Suprapubic skin (tissue), 4 donors: ENCODE results near the gene SNN. TPM values are rescaled to one million over a fixed set of nuclear protein-coding genes. Genes with fewer than 3 reads are reported as not detected.

ENCODE experiments used
- DNase-seq, 2 donors: peaks; one replicate each; pipeline ENCODE4 v3.0.0-alpha.2; 2019; ENCODE audit warnings: low spot score in 2 of 2
- H3K27ac ChIP-seq: fragments of 200-600 bp; sonication (generic); one replicate; pipeline ENCODE4 v1.5.1; 2019
- H3K27me3 ChIP-seq: fragments of 200-600 bp; sonication (generic); one replicate; pipeline ENCODE4 v1.5.1; 2019
- H3K36me3 ChIP-seq: fragments of 200-600 bp; sonication (generic); one replicate; pipeline ENCODE4 v1.5.1; 2019
- H3K4me1 ChIP-seq: fragments of 200-600 bp; sonication (generic); one replicate; pipeline ENCODE4 v1.5.1; 2019
- H3K4me3 ChIP-seq: fragments of 200-600 bp; sonication (generic); one replicate; pipeline ENCODE4 v1.5.1; 2019; ENCODE audit warnings: mild to moderate bottlenecking
- H3K9me3 ChIP-seq: fragments of 200-600 bp; sonication (generic); one replicate; pipeline ENCODE4 v1.5.1; 2019
- EP300 ChIP-seq: sonication (generic); formaldehyde crosslinking; IDR thresholded peaks from one replicate; pipeline ENCODE4 v1.6.1; 2017; ENCODE audit warnings: antibody characterized with exemption
- POLR2A ChIP-seq, 2 donors: fragments of 450-650 bp; IDR thresholded peaks; one replicate each; pipeline ENCODE4 v1.6.1; 2017; ENCODE audit warnings: antibody characterized with exemption in 2 of 2, mild to moderate bottlenecking in 2 of 2, moderate library complexity in 2 of 2
- POLR2AphosphoS5 ChIP-seq, 3 donors: sonication (generic); formaldehyde crosslinking; IDR thresholded peaks; one replicate each; pipeline ENCODE4 v1.6.1; 2017; ENCODE audit warnings: antibody characterized with exemption in 3 of 3
- WGBS: methylation state at CpG from one replicate; pipeline ENCODE4 v1.1.5; 2018; 5-methylcytosine and 5-hydroxymethylcytosine counted together
- total RNA-seq, 4 donors: library from RNA; depleted of rRNA; stranded (reverse); fragments of >200 nt; gene quantifications; one replicate each; pipeline ENCODE4 v1.1.0, GENCODE V29; 2016
- TF ChIP-seq, protein P1 (sequence below), 2 donors: fragments of 200-600 bp in 1 of 2; fragments of 450-650 bp in 1 of 2; sonication (generic) in 1 of 2; IDR thresholded peaks; one replicate each; pipeline ENCODE4 v1.5.1; 2016 to 2019; ENCODE audit warnings: antibody characterized with exemption in 2 of 2, mild to moderate bottlenecking in 1 of 2, moderate library complexity in 1 of 2

SNN gene
- total RNA-seq, 4 donors from 2014 or later: 17.0 to 32.7 (median 24.6) TPM

DNA sequence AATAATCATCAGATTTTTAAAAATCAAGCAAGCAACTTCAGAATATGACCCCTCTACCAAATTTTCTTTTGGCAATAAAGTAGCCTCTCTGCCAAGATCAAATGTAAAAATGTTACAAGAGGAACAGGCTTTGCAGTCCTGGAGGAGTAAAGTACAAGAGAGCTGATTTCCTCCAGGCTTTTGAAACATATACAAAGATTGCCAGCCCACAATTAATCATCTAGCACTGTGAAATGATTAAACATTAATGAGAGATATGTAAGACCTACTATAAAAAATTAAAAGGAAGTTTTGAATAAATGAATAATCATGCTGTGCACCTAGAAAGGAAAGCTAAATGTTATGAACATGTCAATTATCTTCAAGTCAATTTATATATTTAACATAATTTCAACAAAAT is 48.1 kb downstream of the SNN start:
- DNase-seq: no peak
- peaks cover 56% of the 10 kb centered on the region for H3K36me3 ChIP-seq
- no peaks in the 10 kb centered on the region for H3K27me3 ChIP-seq
- peaks cover 4% of the 10 kb centered on the region for H3K4me1 ChIP-seq
- H3K4me3 ChIP-seq: no peak overlapping the region
- no peak overlapping the region for H3K27ac ChIP-seq
- no peaks in the 10 kb centered on the region for H3K9me3 ChIP-seq
- TF ChIP-seq, protein P1, sequence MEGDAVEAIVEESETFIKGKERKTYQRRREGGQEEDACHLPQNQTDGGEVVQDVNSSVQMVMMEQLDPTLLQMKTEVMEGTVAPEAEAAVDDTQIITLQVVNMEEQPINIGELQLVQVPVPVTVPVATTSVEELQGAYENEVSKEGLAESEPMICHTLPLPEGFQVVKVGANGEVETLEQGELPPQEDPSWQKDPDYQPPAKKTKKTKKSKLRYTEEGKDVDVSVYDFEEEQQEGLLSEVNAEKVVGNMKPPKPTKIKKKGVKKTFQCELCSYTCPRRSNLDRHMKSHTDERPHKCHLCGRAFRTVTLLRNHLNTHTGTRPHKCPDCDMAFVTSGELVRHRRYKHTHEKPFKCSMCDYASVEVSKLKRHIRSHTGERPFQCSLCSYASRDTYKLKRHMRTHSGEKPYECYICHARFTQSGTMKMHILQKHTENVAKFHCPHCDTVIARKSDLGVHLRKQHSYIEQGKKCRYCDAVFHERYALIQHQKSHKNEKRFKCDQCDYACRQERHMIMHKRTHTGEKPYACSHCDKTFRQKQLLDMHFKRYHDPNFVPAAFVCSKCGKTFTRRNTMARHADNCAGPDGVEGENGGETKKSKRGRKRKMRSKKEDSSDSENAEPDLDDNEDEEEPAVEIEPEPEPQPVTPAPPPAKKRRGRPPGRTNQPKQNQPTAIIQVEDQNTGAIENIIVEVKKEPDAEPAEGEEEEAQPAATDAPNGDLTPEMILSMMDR (IDR thresholded peaks at IDR 0.05): no peak
- TF ChIP-seq EP300 (no peak), POLR2A (IDR thresholded peaks at IDR 0.05) (no peak), POLR2AphosphoS5 (IDR thresholded peaks at IDR 0.05) (no peak)

DNA sequence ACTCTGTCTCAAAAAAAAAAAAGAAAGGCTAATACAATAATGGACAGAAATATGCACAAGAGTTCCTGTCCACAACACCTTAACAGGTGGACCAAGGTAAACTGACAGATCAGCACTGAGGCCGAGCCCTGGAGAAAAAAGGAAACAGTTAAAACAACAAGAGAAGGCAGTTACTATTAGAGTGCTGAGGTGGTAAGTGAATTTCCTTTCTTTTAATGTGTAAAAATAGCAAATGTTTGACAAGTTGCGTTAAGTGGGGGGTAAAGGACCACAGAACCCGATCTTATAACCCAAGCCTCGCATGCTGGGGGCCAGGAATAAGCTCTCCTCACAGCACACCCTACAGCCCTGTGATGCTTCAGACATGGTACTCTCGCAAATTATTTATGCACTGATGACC is 49.6 kb downstream of the SNN start:
- 84% methylated on average over 5 of the region's 5 CpGs for WGBS
- Histone ChIP-seq H3K27me3 (no peaks in the 10 kb centered on the region), H3K4me3 (no peak overlapping the region), H3K36me3 (peaks cover 61% of the 10 kb centered on the region), H3K4me1 (peaks cover 4% of the 10 kb centered on the region), H3K27ac (no peak overlapping the region), H3K9me3 (no peaks in the 10 kb centered on the region)
- DNase-seq: no peak
- TF ChIP-seq POLR2AphosphoS5 (IDR thresholded peaks at IDR 0.05): no peak
- TF ChIP-seq, protein P1 (IDR thresholded peaks at IDR 0.05): no peak
- no peak for TF ChIP-seq POLR2A (IDR thresholded peaks at IDR 0.05)
- TF ChIP-seq EP300: no peak

DNA sequence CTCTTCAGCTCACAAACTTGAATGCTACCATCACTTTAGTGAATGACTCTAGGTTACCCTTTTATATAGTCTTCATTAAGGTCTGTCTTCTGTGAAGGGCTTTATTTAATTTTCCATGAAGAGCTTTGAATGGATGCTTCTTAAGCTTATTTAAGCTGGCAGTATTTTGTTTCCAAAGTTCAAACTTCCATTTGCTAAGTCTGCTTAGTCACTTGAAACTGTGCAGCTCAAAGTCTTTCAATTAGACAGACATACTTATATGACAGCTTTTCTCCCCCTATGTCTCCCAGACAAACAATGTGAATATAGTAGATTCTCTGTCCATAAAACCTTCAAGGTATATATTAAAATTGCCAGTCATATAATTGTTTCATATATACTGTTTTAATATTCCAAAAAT is 50.9 kb downstream of the SNN start:
- Histone ChIP-seq H3K27ac (no peak overlapping the region), H3K4me1 (peaks cover 4% of the 10 kb centered on the region)

DNA sequence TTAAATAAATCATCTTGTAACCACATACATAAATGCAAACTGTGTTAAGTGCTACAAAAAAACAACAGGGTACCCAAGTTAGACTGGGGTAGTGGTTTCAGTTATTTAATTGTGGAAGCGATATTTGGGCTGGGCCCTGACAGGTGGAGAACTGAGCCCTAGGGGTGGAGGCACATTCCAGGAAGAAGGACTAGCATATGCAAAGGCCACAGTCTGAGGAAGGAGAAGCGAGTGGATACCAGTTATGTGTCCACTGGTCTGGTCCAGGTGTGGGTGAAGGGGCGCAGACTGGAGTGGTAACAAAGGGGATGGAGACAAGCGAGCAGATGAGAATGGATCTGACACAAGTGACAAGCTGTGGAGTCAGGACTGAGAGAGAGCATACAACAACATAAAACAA is 51.5 kb downstream of the SNN start:
- WGBS: 93% methylated on average over 4 of the region's 4 CpGs
- Histone ChIP-seq H3K4me3 (no peak overlapping the region), H3K36me3 (peaks cover 59% of the 10 kb centered on the region), H3K27ac (no peak overlapping the region), H3K4me1 (no peaks in the 10 kb centered on the region), H3K27me3 (no peaks in the 10 kb centered on the region), H3K9me3 (no peaks in the 10 kb centered on the region)
- no peak for DNase-seq
- TF ChIP-seq POLR2A (IDR thresholded peaks at IDR 0.05) (no peak), POLR2AphosphoS5 (IDR thresholded peaks at IDR 0.05) (no peak)
- TF ChIP-seq, protein P1 (IDR thresholded peaks at IDR 0.05): no peak

More for the DNA sequence above, 50.9 kb downstream of the SNN start:
- Histone ChIP-seq H3K9me3 (no peaks in the 10 kb centered on the region), H3K27me3 (no peaks in the 10 kb centered on the region), H3K36me3 (peaks cover 59% of the 10 kb centered on the region), H3K4me3 (no peak overlapping the region)
- no peak for DNase-seq
- TF ChIP-seq EP300: no peak

DNA sequence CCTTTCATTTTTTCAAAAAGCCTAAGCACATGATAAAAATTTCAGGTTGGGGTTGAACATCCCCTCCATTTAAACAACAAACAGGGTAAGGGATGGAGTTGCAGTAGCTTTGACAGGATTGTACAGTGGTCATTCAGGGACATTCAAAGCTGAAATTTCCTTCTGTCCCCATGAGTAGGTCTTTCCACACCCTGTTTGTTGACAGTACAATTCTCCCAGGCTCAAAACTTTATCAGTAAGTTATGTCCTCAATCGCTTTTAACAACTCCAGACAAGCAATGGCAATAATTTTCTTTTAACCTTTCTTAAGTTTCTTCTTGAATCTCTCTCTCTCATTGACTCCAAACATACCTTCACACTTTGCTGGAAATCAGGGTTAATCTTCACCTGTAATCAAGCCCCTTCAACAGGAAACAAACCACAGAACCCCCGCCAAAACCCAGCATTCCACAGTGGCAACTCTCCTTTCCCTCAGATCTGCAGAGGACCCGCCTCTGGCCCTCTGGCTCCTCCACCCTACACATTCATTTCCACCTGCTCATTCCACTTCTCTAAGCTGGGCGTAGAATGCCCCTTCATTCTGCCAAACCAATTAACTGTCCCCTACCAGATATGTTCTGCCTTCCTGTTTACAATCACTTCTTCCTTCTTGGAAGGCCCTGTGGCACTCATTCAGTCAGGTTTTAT is 53.7 kb downstream of the SNN start:
- Histone ChIP-seq H3K36me3 (peaks cover 62% of the 10 kb centered on the region), H3K4me1 (no peaks in the 10 kb centered on the region), H3K4me3 (no peak overlapping the region), H3K27me3 (no peaks in the 10 kb centered on the region), H3K9me3 (no peaks in the 10 kb centered on the region), H3K27ac (no peak overlapping the region)
- WGBS: 82% methylated on average over 4 of the region's 4 CpGs
- TF ChIP-seq EP300: no peak
- TF ChIP-seq POLR2AphosphoS5 (IDR thresholded peaks at IDR 0.05): no peak
- TF ChIP-seq, protein P1 (IDR thresholded peaks at IDR 0.05): no peak
- TF ChIP-seq POLR2A (IDR thresholded peaks at IDR 0.05): no peak
- no peak for DNase-seq

DNA sequence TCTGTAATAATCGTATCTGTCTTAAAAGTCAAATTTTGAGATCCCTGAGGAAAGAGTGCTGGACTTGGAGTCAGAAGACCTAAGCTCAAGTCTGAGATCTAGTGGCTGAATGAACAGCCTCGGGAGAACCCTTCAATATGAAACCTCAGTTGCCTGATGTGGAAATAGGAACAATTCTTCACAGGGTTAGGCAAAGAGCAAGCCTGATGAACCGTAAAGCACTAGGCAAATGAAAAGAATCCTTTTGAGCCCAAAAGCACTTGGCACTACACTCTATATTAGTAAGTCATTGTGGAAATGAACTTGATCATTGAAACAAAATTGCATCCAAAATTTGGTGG is 54.2 kb downstream of the SNN start:
- no peak for TF ChIP-seq POLR2A (IDR thresholded peaks at IDR 0.05)
- TF ChIP-seq EP300: no peak
- no peak for TF ChIP-seq POLR2AphosphoS5 (IDR thresholded peaks at IDR 0.05)
- TF ChIP-seq, protein P1 (IDR thresholded peaks at IDR 0.05): no peak

More for the DNA sequence above, 54.2 kb downstream of the SNN start:
- DNase-seq: no peak
- H3K4me3 ChIP-seq: no peak overlapping the region
- H3K9me3 ChIP-seq: no peaks in the 10 kb centered on the region
- no peaks in the 10 kb centered on the region for H3K4me1 ChIP-seq
- H3K27me3 ChIP-seq: no peaks in the 10 kb centered on the region
- H3K27ac ChIP-seq: no peak overlapping the region
- 83% methylated on average over 3 of the region's 3 CpGs for WGBS
- peaks cover 62% of the 10 kb centered on the region for H3K36me3 ChIP-seq
